ENCODE results near the gene IL1RAPL1. TPM values are rescaled to one million over a fixed set of nuclear protein-coding genes. Genes with fewer than 3 reads are reported as not detected.

Gene IL1RAPL1
- polyA plus RNA-seq, 1 donor from 2014 or later: not detected

GRCh38 chrX:28675173-28675572 is 87.9 kb downstream of the IL1RAPL1 start:
- TF ChIP-seq TAF1 (IDR thresholded peaks at IDR 0.05; ENCODE audit: low read depth) (no peak), CTCF (IDR thresholded peaks at IDR 0.05; ENCODE audit: poor library complexity, severe bottlenecking) (no peak), EZH2 (IDR thresholded peaks at IDR 0.05; ENCODE audit: borderline replicate concordance, insufficient read depth, low read length, poor library complexity, severe bottlenecking) (no peak), POLR2AphosphoS5 (IDR thresholded peaks at IDR 0.05) (no peak), RAD21 (conservative IDR thresholded peaks at IDR 0.05) (no peak)
- no peaks in the 10 kb centered on the region for H3K27me3 ChIP-seq (ENCODE audit: insufficient read depth, low read depth, low read length)
- H3K4me3 ChIP-seq (ENCODE audit: low read length): no peak overlapping the region
- H2AFZ ChIP-seq (ENCODE audit: low read depth, low read length): no peak overlapping the region
- no peak overlapping the region for H3K4me2 ChIP-seq (ENCODE audit: low read length)
- H3K9me3 ChIP-seq (ENCODE audit: low read length): no peaks in the 10 kb centered on the region
- H3K79me2 ChIP-seq (replicated peaks; ENCODE audit: insufficient read depth, low read length): no peaks in the 10 kb centered on the region
- no peaks in the 10 kb centered on the region for H3K36me3 ChIP-seq (ENCODE audit: insufficient read depth, low read length)
- no peak overlapping the region for H3K27ac ChIP-seq (ENCODE audit: low read length)
- H3K9ac ChIP-seq (ENCODE audit: low read length): no peak overlapping the region
- no peaks in the 10 kb centered on the region for H3K9me2 ChIP-seq (ENCODE audit: insufficient read depth, low read length)
- no peaks in the 10 kb centered on the region for H3F3A ChIP-seq (ENCODE audit: insufficient read depth, low read length, poor library complexity, severe bottlenecking)
- H4K20me1 ChIP-seq (ENCODE audit: insufficient read depth): no peaks in the 10 kb centered on the region

- H3K4me2 ChIP-seq (ENCODE audit: low read length): no peak overlapping the region
- TF ChIP-seq REST (IDR thresholded peaks at IDR 0.05; ENCODE audit: borderline replicate concordance): no peak
- H3K36me3 ChIP-seq (ENCODE audit: insufficient read depth, low read length): no peaks in the 10 kb centered on the region
- no peak overlapping the region for H3K27ac ChIP-seq (ENCODE audit: low read length)
- no peaks in the 10 kb centered on the region for H3K9me2 ChIP-seq (ENCODE audit: insufficient read depth, low read length)
- H3K9ac ChIP-seq (ENCODE audit: low read length): no peak overlapping the region
- no peak overlapping the region for H3K4me3 ChIP-seq (ENCODE audit: low read length)
- H3K9me3 ChIP-seq (ENCODE audit: low read length): no peaks in the 10 kb centered on the region
- H3F3A ChIP-seq (ENCODE audit: insufficient read depth, low read length, poor library complexity, severe bottlenecking): no peaks in the 10 kb centered on the region
- H4K20me1 ChIP-seq (ENCODE audit: insufficient read depth): no peaks in the 10 kb centered on the region
- no peak overlapping the region for H2AFZ ChIP-seq (ENCODE audit: low read depth, low read length)
- no peaks in the 10 kb centered on the region for H3K27me3 ChIP-seq (ENCODE audit: insufficient read depth, low read depth, low read length)
- H3K79me2 ChIP-seq (replicated peaks; ENCODE audit: insufficient read depth, low read length): no peaks in the 10 kb centered on the region
Measured at GRCh38 chrX:28693101-28693500, 105.9 kb downstream of the IL1RAPL1 start.

GRCh38 chrX:28697732-28698131 is 110.5 kb downstream of the IL1RAPL1 start:
- Histone ChIP-seq H3K27ac (ENCODE audit: low read length) (no peak overlapping the region), H4K20me1 (ENCODE audit: insufficient read depth) (no peaks in the 10 kb centered on the region), H2AFZ (ENCODE audit: low read depth, low read length) (no peak overlapping the region), H3F3A (ENCODE audit: insufficient read depth, low read length, poor library complexity, severe bottlenecking) (no peaks in the 10 kb centered on the region), H3K36me3 (ENCODE audit: insufficient read depth, low read length) (no peaks in the 10 kb centered on the region), H3K9ac (ENCODE audit: low read length) (no peak overlapping the region), H3K9me2 (ENCODE audit: insufficient read depth, low read length) (no peaks in the 10 kb centered on the region), H3K79me2 (replicated peaks; ENCODE audit: insufficient read depth, low read length) (no peaks in the 10 kb centered on the region), H3K9me3 (ENCODE audit: low read length) (no peaks in the 10 kb centered on the region), H3K4me2 (ENCODE audit: low read length) (no peak overlapping the region), H3K27me3 (ENCODE audit: insufficient read depth, low read depth, low read length) (no peaks in the 10 kb centered on the region), H3K4me3 (ENCODE audit: low read length) (no peak overlapping the region)
- TF ChIP-seq REST (IDR thresholded peaks at IDR 0.05; ENCODE audit: borderline replicate concordance) (no peak), MXI1 (conservative IDR thresholded peaks at IDR 0.05; ENCODE audit: poor library complexity, severe bottlenecking) (no peak), TAF1 (IDR thresholded peaks at IDR 0.05; ENCODE audit: low read depth) (no peak), SMC3 (conservative IDR thresholded peaks at IDR 0.05; ENCODE audit: poor library complexity) (no peak), RAD21 (conservative IDR thresholded peaks at IDR 0.05) (no peak), EZH2 (IDR thresholded peaks at IDR 0.05; ENCODE audit: borderline replicate concordance, insufficient read depth, low read length, poor library complexity, severe bottlenecking) (no peak), EP300 (conservative IDR thresholded peaks at IDR 0.05; ENCODE audit: poor library complexity, severe bottlenecking) (no peak), CTCF (IDR thresholded peaks at IDR 0.05; ENCODE audit: poor library complexity, severe bottlenecking) (no peak), POLR2AphosphoS5 (IDR thresholded peaks at IDR 0.05) (no peak)
